IPS-20b (cell line): Measurements from ENCODE around the gene RALGDS.
A peak's percentile ranks its signal among the peaks of the same experiment; 100 is the strongest.

ENCODE experiments used
- H3K27ac ChIP-seq: one replicate; pipeline ENCODE4 v1.5.1; 2013; ENCODE audit warnings: low read length
- H3K27me3 ChIP-seq: 2 replicates; pipeline ENCODE4 v1.6.1; 2013; ENCODE audit warnings: mild to moderate bottlenecking, low read length, inconsistent platforms; ENCODE audit not compliant: insufficient read depth
- H3K36me3 ChIP-seq: 2 replicates; pipeline ENCODE4 v1.6.1; 2013; ENCODE audit warnings: low read depth, mild to moderate bottlenecking, inconsistent platforms, low read length, moderate library complexity; ENCODE audit not compliant: insufficient read depth
- H3K4me1 ChIP-seq: 2 replicates; pipeline ENCODE4 v1.6.1; 2013; ENCODE audit warnings: mild to moderate bottlenecking, control low read depth, inconsistent platforms, low read length, moderate library complexity; ENCODE audit not compliant: insufficient read depth
- H3K4me3 ChIP-seq: 2 replicates; pipeline ENCODE4 v1.5.1; 2013; ENCODE audit warnings: mild to moderate bottlenecking, low read length, inconsistent platforms
- H3K9ac ChIP-seq: 2 replicates; pipeline ENCODE4 v1.6.1; 2013; ENCODE audit warnings: low read depth, mild to moderate bottlenecking, inconsistent platforms, low read length, moderate library complexity
- H3K9me3 ChIP-seq: 2 replicates; pipeline ENCODE4 v1.6.1; 2013; ENCODE audit warnings: mild to moderate bottlenecking, low read depth, low read length, inconsistent platforms; ENCODE audit not compliant: insufficient read depth

The RALGDS gene

DNA sequence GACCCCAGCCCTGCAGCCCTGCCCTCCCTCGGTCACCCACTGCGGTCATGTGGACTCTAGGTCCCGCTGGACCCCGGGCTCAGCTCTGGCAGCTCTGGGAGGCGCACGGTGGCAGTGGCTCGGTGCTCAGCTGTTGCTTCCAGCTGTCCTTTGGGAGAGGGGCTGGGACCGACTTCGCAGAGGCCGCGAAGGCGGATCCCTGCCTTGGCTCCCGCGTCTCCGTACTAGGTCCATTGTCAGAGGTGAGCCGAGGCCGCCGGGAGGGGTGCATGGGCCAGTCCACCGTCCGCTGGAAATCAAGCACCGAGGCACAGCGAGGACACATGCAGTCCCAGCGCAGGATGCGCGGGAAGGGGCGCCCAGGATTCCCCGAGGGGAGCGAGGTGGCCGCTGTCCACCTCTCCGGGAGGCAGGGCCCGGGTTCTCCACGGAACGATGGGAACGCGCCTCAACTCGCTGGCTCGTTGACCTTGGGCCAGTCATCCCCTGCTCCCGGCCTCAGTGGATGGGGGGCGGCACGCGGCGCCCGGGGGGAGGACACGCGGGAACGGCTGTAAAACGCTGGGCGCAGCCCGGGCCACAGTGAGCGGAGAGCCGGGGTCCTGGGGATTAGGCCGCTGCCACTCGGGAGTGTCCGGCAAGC lies 41.9 kb upstream of the RALGDS start:
- Histone ChIP-seq H3K27me3 (peaks cover 37% of the 10 kb centered on the region), H3K9me3 (no peaks in the 10 kb centered on the region), H3K4me3 (peak overlapping the region; percentile 66), H3K36me3 (no peaks in the 10 kb centered on the region), H3K4me1 (no peaks in the 10 kb centered on the region), H3K27ac (no peak overlapping the region), H3K9ac (no peak overlapping the region)

DNA sequence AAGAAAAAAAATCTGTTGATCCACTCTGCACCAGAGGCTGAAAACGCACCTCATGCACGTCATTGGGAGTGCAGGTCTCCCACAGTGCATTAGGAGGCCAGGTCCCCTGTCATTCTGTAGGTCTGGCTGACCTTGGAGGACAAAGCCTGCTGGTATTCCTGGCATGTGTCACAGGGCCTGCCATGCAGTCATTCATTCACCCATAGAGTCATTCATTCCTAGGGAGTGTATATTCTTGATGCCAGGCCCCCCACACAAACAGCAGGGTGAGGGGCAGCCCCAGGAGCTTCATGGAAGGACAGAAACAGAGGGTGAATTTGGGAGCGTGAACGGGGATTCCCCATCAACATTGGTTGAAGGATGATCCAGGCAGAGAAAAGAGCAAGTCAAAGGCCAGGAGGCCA lies 40.5 kb upstream of the RALGDS start:
- no peaks in the 10 kb centered on the region for H3K4me1 ChIP-seq
- H3K9ac ChIP-seq, result no peak overlapping the region

DNA sequence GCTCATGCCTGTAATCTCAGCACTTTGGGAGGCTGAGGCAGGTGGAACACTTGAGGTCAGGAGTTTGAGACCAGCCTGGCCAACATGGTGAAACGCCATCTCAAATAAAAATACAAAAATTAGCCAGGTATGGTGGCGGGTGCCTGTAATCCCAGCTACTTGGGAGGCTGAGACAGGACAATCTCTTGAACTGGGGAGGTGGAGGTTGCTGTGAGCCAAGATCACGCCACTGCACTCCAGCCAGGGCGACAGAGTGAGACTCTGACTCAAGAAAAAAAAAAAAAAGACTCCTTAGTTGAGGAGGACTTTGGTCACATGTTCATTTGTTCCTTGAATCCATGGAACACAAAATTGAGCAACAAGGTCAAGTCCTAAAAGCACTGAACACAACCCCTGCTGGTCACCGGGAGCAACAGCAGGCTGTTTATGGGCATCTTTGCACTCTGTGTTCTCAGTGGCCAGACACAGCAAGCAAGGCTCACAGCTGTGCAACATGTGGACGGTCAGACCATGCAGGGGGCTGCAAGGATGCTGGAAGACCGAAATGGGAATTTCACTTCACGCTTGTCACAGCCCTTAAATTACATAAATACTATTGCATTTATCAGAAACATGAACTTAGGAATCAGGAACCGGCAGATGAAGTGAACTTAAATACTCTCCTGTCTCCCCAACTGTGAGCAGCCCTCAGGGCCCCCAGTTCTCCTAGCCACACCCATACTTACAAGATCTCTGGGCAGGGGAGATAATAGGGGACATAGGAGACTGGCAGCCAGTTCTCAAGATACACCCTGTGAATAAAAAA lies 39.9 kb upstream of the RALGDS start:
- Histone ChIP-seq H3K27ac (no peak overlapping the region), H3K36me3 (no peaks in the 10 kb centered on the region), H3K9ac (no peak overlapping the region), H3K27me3 (peaks cover 37% of the 10 kb centered on the region), H3K4me1 (no peaks in the 10 kb centered on the region), H3K9me3 (no peaks in the 10 kb centered on the region), H3K4me3 (no peak overlapping the region)

More for the DNA sequence above, 40.5 kb upstream of the RALGDS start:
- Histone ChIP-seq H3K4me3 (no peak overlapping the region), H3K27ac (no peak overlapping the region), H3K27me3 (peaks cover 37% of the 10 kb centered on the region), H3K9me3 (no peaks in the 10 kb centered on the region), H3K36me3 (no peaks in the 10 kb centered on the region)

DNA sequence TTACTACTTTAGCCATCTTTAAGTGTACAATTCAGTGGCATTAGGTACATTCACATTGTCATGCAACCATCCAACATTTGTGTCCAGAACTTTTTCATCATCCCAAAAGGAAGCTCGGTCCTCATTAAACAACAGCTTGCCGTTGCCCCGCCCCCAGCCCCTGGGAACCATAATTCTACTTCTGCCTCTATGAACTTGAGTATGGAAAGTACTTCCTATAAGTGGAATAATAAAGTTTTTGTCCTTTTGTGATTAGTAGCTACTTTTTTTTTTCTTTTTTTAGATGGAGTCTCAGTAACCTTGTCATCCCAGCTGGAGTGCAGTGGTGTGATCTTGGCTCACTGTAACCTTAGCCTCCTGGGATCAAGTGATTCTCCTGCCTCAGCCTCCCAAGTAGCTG lies 37.7 kb upstream of the RALGDS start:
- no peaks in the 10 kb centered on the region for H3K9me3 ChIP-seq
- H3K9ac ChIP-seq, result no peak overlapping the region
- no peak overlapping the region for H3K27ac ChIP-seq
- H3K36me3 ChIP-seq, result no peaks in the 10 kb centered on the region
- no peak overlapping the region for H3K4me3 ChIP-seq
- peaks cover 22% of the 10 kb centered on the region for H3K27me3 ChIP-seq
- H3K4me1 ChIP-seq, result no peaks in the 10 kb centered on the region

DNA sequence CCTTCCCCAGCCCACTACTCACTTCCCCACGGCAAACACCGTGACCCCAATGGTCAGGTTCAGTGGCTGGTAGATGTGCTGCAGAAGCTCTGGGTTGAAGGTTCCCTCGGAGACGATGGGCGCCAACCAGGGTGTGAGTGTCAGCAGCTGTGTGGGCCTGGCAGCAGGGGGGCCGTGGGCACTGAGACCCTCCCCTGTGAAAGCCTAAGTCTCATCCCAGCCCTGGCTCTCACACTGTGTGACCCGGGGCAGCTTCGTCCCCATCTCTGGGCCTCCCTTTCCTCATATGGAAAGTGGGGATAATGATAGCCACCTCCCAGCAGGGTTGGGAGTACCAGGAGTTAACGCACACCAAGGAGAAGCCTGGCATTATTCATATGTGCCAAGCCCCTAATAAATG lies 34.1 kb upstream of the RALGDS start:
- Histone ChIP-seq H3K9me3 (no peaks in the 10 kb centered on the region), H3K27me3 (no peaks in the 10 kb centered on the region), H3K9ac (no peak overlapping the region), H3K4me1 (no peaks in the 10 kb centered on the region), H3K27ac (no peak overlapping the region), H3K36me3 (no peaks in the 10 kb centered on the region), H3K4me3 (no peak overlapping the region)

DNA sequence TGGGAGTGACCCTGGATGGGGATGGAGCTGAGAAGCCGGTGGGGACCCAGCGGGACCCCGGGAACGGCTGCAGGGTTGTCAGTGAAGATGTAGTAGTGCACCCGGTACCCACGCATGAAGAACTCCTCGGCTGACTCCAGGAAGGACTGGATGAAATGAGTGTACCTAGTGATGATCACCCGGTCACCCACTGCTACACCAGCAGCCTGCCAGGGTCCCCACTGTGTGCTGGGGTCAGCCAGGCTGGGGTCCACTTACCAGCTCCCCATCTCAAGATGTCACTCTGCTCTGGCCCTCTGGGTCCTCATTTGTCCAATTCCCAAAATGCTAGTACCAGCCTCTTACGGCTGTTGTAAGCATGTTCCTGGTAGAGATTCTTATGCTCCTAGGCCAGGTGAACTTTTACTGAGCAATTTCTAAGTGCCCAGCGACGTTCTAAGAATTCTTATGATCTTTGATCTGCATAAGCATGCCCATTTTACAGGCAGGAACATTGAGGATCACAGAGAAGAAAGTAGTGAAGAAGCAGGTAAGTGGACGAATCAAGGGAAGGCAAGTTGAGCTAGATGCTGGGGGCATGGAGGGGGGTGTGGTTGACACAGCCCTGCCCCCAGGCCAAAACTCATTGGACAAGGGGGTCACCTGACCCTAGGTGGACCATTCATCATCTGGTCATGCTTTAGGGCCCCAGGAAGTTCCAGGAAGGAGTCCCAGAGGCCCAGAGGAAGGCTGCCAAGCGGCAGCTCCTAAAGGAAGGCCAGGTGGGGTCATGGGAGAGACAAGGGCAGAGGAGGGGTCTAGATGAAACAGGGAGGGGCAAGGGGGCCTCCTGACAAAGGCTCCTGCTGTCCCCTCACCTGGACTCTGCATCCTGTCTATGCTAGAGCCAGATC lies 33.3 kb upstream of the RALGDS start:
- no peak overlapping the region for H3K27ac ChIP-seq

DNA sequence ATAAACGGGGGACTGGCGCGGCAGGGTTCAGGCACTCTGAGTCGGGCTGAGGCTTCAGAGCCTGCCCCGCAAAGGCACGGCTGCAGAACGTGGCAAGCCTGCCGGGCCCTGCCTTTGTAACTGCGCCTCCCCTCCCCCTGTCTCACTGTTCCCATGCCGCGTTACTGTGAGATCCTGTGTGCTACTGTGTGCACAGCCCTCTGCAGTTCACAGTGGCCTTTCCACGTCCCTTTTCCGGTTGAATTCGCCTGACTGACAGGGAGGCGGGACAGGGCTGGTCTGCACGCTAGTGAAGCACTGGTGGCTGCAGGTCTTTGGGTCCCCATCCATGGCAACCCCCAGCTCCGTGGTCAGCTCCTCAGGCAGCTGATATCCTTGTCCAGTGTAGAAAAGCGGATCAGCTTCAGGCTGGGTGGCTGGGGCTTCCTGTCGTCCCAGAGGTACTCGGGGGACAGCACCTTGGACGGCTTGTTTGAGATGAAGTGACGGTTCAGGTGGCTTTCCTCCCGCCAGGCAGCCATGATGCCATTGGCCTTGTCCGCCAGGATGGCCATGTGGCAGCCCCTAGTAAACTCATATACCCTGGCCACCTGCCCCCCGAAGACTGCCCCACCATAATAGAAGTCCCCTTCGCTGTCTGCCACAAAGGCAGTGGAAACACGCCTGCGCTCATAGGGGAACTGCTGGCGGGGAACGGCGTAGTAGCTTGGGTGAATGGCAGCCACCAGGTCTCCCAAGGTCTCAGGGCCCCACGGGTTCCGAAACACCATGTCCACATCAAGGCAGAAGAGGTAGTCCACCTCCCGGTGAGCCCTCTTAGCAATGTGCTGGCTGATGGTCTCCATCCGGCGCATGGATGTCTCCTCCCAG lies 32.4 kb upstream of the RALGDS start:
- no peaks in the 10 kb centered on the region for H3K4me1 ChIP-seq
- H3K27ac ChIP-seq, result no peak overlapping the region
- H3K27me3 ChIP-seq, result peaks cover 2% of the 10 kb centered on the region
- H3K36me3 ChIP-seq, result no peaks in the 10 kb centered on the region
- no peak overlapping the region for H3K9ac ChIP-seq
- no peaks in the 10 kb centered on the region for H3K9me3 ChIP-seq
- H3K4me3 ChIP-seq, result no peak overlapping the region

More for the DNA sequence above, 33.3 kb upstream of the RALGDS start:
- H3K9me3 ChIP-seq, result no peaks in the 10 kb centered on the region
- H3K4me3 ChIP-seq, result no peak overlapping the region
- H3K9ac ChIP-seq, result no peak overlapping the region
- no peaks in the 10 kb centered on the region for H3K36me3 ChIP-seq
- H3K27me3 ChIP-seq, result no peaks in the 10 kb centered on the region
- no peaks in the 10 kb centered on the region for H3K4me1 ChIP-seq

DNA sequence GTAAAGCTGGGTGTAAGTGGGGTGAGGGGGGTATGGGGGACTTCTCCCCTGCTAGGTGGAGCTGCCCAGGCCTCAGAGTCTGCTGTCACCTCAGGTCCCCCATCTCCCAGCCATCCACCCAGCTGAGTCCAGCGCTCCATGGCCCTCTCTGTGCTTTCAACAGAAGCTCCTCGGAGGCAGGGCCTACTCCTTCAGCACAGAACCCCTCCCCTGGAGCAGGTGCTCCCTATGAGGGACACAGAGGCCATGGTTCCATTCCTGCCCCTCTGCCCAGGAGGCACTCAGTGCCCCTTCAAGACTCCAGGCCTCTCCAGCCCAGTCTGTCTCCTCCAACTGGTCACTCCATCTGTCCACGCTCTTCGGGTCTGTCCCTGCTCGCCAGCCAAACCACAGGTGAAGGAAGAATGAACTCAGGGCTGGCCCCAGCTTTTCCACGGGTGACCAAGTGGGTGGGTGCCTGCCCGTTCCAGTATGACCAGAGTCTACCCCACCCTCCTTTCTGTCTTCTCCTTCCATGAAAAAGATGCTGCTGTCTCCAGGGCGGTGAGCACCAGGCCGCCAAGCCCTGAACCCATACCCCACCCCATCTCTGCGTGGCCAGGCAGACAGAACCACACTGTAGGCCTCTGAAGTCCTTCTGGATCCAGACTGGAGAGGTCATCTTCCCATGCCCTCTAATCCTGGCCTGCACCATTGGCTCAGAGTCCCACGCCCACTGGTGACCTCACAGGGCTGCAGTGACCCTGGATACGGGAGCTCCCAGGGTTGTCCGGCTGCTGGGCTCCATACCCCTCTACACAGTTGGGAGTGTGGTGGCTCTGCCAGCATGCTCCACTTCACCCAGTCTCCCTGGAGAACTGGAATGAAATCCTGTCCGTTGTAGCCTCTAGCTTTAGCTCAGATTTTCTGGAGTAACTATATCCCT lies 30.8 kb upstream of the RALGDS start:
- Histone ChIP-seq H3K36me3 (no peaks in the 10 kb centered on the region), H3K27ac (no peak overlapping the region), H3K27me3 (peaks cover 10% of the 10 kb centered on the region), H3K9ac (no peak overlapping the region), H3K9me3 (no peaks in the 10 kb centered on the region), H3K4me1 (peaks cover 2% of the 10 kb centered on the region; the same call in 1 of the 2 replicates), H3K4me3 (no peak overlapping the region)

DNA sequence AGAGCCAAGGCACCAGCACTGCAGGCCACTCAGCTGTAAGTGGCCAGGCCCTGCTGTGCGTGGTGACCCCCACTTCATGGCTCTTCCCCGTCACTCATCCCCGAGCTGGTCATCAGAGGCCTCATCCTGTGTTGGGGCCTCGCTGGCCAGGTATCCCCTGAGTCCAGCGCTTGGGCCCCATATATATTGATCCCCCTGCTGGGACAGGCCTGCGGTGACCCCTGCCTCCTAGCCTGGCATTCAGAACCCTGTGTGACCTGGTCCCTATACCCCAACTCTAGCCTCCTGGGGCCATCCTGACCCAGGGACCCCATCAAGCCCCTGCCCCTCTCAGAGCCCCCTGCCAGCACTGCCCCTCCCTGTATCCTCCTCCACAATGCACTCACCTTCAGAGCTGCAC lies 30.0 kb upstream of the RALGDS start:
- Histone ChIP-seq H3K4me3 (no peak overlapping the region), H3K27me3 (peaks cover 10% of the 10 kb centered on the region), H3K9ac (no peak overlapping the region), H3K27ac (no peak overlapping the region), H3K36me3 (no peaks in the 10 kb centered on the region), H3K9me3 (no peaks in the 10 kb centered on the region), H3K4me1 (peaks cover 2% of the 10 kb centered on the region; the same call in 1 of the 2 replicates)
